NCI-H2227 (cell line): ENCODE data around the gene BLOC1S5.

Source experiments
- DNase-seq: peaks from one replicate; lab custom pipeline; 2025; ENCODE audit not compliant: unreplicated experiment; lab: John Stamatoyannopoulos, UW

BLOC1S5 gene

GRCh38 chr6:8082572-8082953 lies 18.4 kb upstream of the BLOC1S5 start:
- DNase-seq: no peak

GRCh38 chr6:8080362-8081151 lies 16.4 kb upstream of the BLOC1S5 start:
- DNase-seq: no peak

- no peak for DNase-seq
Observed at GRCh38 chr6:8079126-8079525, 14.9 kb upstream of the BLOC1S5 start.

- no peak for DNase-seq
Observed at GRCh38 chr6:8077991-8078390, 13.8 kb upstream of the BLOC1S5 start.

GRCh38 chr6:8075704-8076103 lies 11.5 kb upstream of the BLOC1S5 start:
- no peak for DNase-seq

- DNase-seq: no peak
Observed at GRCh38 chr6:8075185-8075584, 11.0 kb upstream of the BLOC1S5 start.

GRCh38 chr6:8074213-8074612 lies 10.0 kb upstream of the BLOC1S5 start:
- DNase-seq: no peak

- no peak for DNase-seq
Observed at GRCh38 chr6:8073758-8074157, 9.6 kb upstream of the BLOC1S5 start.

- DNase-seq: no peak
Observed at GRCh38 chr6:8070718-8071117, 6.5 kb upstream of the BLOC1S5 start.

GRCh38 chr6:8069631-8070284 lies 5.6 kb upstream of the BLOC1S5 start:
- DNase-seq: no peak

GRCh38 chr6:8069151-8069550 lies 5.0 kb upstream of the BLOC1S5 start:
- no peak for DNase-seq

GRCh38 chr6:8066108-8066507 lies 1.9 kb upstream of the BLOC1S5 start:
- DNase-seq: peak; percentile 15

GRCh38 chr6:8065519-8065911 lies 1.3 kb upstream of the BLOC1S5 start:
- DNase-seq: no peak

- DNase-seq: no peak
Observed at GRCh38 chr6:8064638-8065518, 689 bp upstream of the BLOC1S5 start.

GRCh38 chr6:8061736-8062135 lies 2.5 kb downstream of the BLOC1S5 start:
- no peak for DNase-seq

GRCh38 chr6:8060346-8060745 lies 3.8 kb downstream of the BLOC1S5 start:
- no peak for DNase-seq

GRCh38 chr6:8059129-8059528 lies 5.1 kb downstream of the BLOC1S5 start:
- no peak for DNase-seq

- DNase-seq: no peak
Observed at GRCh38 chr6:8057793-8058192, 6.4 kb downstream of the BLOC1S5 start.

GRCh38 chr6:8057263-8057662 lies 6.9 kb downstream of the BLOC1S5 start:
- no peak for DNase-seq

- no peak for DNase-seq
Observed at GRCh38 chr6:8054276-8054675, 9.9 kb downstream of the BLOC1S5 start.

- no peak for DNase-seq
Observed at GRCh38 chr6:8047541-8048292, 16.5 kb downstream of the BLOC1S5 start.
